Esophagus muscularis mucosa (tissue), 3 donors: ENCODE measurements around the gene IQCE.

Experiments
- EP300 ChIP-seq: sonication (generic); formaldehyde crosslinking; IDR thresholded peaks from one replicate; pipeline ENCODE4 v1.6.1; 2017; ENCODE audit warnings: antibody characterized with exemption
- TF ChIP-seq, protein P1 (sequence below), 3 experiments: fragments of 200-600 bp in 2 of 3; fragments of 450-650 bp in 1 of 3; sonication (generic) in 2 of 3; IDR thresholded peaks; one replicate each; pipeline ENCODE4 v1.5.1; 2017 to 2019; ENCODE audit warnings: antibody characterized with exemption in 3 of 3, mild to moderate bottlenecking in 2 of 3, moderate library complexity in 1 of 3

DNA sequence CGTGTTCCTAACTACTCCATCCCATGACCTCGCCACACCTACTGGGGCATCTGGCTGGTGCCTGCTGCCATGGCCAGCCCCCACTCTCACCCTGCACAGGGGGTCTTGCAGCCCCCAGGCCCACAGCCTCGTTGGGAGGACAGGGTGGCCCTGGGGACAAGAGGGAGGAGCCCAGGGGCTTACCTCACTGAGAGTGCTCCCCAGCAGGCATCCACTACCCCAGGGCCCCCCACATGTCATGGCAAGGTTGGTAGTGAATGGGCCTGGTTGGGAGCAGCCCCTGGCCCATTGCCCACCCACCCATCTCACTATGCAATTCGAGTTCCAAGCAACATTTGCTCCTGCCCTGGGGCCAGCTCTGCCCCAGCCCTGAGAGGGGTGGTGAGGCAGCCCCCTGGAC, 105.2 kb downstream of the IQCE start:
- TF ChIP-seq EP300, result no peak
- TF ChIP-seq, protein P1, sequence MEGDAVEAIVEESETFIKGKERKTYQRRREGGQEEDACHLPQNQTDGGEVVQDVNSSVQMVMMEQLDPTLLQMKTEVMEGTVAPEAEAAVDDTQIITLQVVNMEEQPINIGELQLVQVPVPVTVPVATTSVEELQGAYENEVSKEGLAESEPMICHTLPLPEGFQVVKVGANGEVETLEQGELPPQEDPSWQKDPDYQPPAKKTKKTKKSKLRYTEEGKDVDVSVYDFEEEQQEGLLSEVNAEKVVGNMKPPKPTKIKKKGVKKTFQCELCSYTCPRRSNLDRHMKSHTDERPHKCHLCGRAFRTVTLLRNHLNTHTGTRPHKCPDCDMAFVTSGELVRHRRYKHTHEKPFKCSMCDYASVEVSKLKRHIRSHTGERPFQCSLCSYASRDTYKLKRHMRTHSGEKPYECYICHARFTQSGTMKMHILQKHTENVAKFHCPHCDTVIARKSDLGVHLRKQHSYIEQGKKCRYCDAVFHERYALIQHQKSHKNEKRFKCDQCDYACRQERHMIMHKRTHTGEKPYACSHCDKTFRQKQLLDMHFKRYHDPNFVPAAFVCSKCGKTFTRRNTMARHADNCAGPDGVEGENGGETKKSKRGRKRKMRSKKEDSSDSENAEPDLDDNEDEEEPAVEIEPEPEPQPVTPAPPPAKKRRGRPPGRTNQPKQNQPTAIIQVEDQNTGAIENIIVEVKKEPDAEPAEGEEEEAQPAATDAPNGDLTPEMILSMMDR (IDR thresholded peaks at IDR 0.05), result no peak
